Stimulated activated CD4-positive, alpha-beta T cell treated with anti-CD3 and anti-CD28 coated beads, TNF-alpha, amount 100 ng/mL, for 4 hours (primary cell): Measurements from ENCODE around the gene MGP.

Experiments used
- DNase-seq, 3 experiments: peaks; one replicate each; pipeline ENCODE4 v3.0.0-alpha.2; 2020; ENCODE audit warnings: low read depth in 3 of 3

Gene MGP

GRCh38 chr12:14903386-14904098, 17.9 kb upstream of the MGP start:
- DNase-seq: no peak

- no peak for DNase-seq
Observed at GRCh38 chr12:14902465-14902864, 16.8 kb upstream of the MGP start.

DNA sequence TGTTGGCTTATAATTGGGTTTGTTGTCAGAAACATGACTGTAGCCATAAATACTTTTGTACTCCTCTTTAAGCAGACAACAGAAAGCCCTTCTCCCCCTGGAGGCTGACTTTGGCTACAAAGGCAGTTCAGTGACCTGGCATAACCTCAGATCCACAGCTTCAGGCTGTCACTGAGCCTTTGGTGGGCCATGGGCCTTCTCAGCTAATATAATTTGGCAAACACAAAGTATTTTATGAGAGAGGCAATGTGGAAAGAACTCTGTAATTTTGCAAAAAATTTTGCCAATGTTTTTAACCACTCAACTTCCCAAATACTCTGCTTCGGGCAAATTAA, 15.5 kb upstream of the MGP start:
- DNase-seq: no peak

GRCh38 chr12:14900521-14901227, 15.0 kb upstream of the MGP start:
- DNase-seq: no peak

- DNase-seq: no peak
Observed at GRCh38 chr12:14896521-14897169, 11.0 kb upstream of the MGP start.

GRCh38 chr12:14893506-14894250, 8.0 kb upstream of the MGP start:
- DNase-seq: no peak

DNA sequence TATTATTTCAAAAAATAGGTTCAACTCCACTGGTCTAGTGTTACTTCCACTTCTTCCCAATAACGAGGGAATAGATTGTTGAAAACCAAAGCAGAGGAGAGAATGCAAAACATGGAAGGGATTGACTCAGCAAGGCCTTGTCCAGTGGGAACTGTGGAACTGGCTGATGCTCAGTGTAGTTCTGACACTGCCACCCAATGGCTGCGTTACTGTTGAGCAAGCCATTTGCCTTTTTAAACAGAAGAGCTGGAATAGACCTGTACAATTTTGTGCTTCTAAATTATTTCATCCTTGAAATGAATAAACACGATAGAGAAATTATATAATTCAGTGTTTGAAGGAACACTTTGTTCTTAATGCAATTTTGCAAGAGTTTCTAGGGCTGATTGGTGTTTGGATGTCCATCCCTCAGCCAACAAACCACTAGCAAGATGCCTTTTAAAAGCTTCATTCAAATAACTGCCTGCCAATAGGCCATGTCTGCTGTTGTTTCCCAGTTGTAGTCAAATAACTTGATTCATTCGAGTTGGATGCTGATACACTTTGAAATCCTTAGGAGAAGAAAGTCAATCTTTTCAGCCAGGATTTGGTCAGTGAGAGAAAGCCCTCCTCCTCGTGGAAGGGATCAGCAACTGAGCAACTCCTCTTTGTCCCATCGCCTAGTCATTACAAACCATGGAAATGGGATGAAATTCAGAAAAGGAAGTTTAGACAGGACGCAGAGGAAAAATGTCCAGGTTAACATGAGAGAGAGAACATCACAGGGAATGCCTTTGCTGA, 7.3 kb upstream of the MGP start:
- DNase-seq: no peak

GRCh38 chr12:14890701-14891100, 5.0 kb upstream of the MGP start:
- no peak for DNase-seq

- DNase-seq: no peak
Observed at GRCh38 chr12:14886271-14886670, 617 bp upstream of the MGP start.

DNA sequence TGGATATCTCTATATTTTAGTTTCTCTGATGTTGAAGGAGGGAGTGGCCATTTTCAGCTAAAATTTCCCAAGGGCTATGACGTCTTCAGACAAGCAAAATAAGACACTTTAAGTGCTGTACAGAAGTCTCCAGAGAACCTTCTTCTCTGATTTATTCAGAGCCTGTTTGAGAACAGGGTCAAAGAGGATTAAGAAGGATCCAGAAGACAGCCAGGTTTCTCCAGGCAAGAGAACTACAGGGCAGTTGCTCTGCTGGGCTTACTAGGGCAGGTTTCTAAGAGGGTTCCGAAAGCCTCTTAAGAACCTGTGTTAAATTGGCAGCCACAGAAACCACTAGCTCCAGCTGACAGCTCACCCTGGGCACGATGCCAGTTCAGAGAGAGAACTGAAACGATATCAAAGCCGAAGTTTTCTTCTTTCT, 1.2 kb downstream of the MGP start:
- DNase-seq: peak; percentile 46 to 74 (median 57)

DNA sequence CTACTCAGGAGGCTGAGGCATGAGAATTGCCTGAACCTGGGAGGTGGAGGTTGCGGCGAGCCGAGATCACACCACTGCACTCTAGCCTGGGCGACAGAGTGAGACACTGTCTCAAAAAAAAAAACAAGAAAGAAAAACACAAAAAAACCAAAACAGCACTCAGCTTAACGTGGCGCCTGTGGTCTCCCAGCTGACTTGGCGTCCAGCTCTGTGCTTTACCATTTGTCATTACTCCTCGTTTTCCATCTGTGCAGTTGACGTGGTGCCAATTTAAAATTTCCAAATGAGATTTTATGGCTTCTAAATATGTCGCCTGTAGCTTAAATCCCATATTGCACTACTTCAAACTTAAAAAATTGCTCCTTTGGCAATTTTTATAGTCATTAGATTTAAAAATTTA, 2.0 kb downstream of the MGP start:
- no peak for DNase-seq

GRCh38 chr12:14880890-14881453, 4.7 kb downstream of the MGP start:
- DNase-seq: no peak

GRCh38 chr12:14879222-14879933, 6.3 kb downstream of the MGP start:
- DNase-seq: no peak

GRCh38 chr12:14878488-14878887, 7.2 kb downstream of the MGP start:
- DNase-seq: no peak

DNA sequence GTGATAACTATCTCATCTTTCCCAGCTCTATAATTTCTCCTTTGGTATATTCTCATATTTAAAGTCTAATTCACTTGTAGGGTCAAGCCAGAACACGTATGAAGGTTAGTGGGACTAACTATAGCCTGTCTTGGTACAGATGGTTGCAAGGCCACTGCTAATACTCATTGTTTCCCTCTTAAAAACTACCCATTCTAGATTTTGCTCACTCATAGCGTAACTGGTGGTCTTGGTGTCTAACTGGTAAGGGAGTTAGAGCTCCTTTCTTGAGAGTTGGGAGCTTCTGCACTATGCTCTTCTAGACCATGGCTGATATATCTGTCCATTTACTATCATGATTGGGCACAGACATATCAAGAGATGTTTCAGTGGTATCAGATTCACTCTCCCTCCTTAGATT, 8.8 kb downstream of the MGP start:
- DNase-seq: no peak

DNA sequence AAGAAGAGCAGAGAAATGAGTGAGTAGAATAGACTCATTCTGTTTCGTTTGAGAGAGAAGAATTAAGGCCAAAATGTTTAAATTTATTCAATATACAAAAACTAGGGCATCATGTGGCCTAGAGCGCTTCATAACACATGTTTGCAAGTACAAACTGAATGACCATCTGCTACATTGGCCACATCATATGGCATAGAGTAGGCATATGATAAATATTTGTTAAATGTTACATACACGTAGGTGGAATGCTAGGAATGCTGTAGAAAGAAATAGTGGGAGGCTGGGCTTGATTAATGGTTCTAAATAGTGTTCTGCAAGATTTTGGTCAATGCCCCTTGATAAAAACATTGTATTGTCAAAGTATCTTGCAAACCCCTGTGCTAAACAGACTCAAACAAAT, 10.8 kb downstream of the MGP start:
- DNase-seq: no peak

DNA sequence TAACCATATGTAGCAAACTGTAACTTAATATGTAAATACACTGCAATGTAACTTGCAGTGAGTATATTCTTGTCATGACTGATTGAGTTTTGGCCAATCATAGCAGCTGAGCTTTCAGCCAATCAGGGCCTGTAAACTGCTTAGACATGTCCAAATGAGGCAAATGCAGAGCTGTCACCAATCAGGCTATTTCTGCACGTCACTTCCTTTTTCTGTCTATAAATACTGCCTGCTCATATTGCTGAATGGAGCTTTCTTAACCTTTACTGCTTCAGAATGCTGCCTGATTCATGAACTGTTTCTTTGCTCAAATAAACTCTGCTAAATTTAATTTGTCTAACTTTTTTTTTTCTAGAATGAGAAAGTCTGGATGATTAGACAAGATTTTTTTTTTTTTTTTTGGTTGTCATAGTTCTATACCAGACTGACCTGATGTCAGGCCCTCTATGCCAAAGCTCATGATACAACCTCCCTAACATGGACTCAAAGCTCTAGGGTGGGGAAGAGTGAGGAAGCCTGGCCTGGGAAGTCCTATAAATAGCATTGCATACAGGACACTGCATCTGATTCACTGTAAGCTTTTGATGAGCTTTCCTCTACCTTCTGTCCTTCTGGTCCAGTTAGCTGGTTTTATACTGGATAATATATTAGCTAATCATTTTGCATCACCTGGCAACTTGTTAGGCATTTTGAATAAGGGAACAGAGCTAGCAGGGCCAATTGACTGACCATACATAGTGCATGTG, 12.0 kb downstream of the MGP start:
- no peak for DNase-seq

GRCh38 chr12:14871886-14872285, 13.8 kb downstream of the MGP start:
- no peak for DNase-seq

GRCh38 chr12:14871247-14871646, 14.4 kb downstream of the MGP start:
- no peak for DNase-seq

GRCh38 chr12:14868916-14869506, 16.6 kb downstream of the MGP start:
- no peak for DNase-seq
